ENCODE data around the gene SMARCC1. TPM values are rescaled to one million over a fixed set of nuclear protein-coding genes. Genes with fewer than 3 reads are reported as not detected.

SMARCC1 gene
- total RNA-seq, 1 donor from 2014 or later: 53.9 TPM

DNA sequence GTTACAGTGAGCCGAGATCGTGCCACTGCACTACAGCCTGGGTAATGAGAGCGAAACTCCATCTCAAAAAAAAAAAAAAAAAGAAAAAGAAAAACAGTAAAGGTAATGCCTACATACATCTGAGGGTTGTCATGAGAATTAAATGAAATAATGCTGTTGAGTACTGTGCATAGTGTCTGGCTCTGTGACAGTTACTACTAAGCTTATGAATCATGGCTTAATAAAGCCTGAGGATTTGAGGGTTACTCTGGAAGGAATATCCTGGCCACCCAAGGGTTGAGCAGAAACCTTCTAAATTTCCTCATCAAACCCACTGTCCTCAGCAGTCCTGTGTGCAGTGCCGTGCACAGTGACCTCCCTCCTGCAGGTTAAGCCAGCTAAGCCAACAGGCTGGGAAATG is 241.4 kb downstream of the SMARCC1 start:
- Histone ChIP-seq H3K27ac (no peak overlapping the region), H3K4me3 (no peak overlapping the region), H3K27me3 (ENCODE audit: low read depth) (no peaks in the 10 kb centered on the region), H3K4me1 (no peaks in the 10 kb centered on the region), H3K36me3 (no peaks in the 10 kb centered on the region), H3K9me3 (no peaks in the 10 kb centered on the region)
- intact Hi-C loops (cut with DNase I): no loop called here
- ATAC-seq (no peak), DNase-seq (no peak)
- TF ChIP-seq, protein P1, sequence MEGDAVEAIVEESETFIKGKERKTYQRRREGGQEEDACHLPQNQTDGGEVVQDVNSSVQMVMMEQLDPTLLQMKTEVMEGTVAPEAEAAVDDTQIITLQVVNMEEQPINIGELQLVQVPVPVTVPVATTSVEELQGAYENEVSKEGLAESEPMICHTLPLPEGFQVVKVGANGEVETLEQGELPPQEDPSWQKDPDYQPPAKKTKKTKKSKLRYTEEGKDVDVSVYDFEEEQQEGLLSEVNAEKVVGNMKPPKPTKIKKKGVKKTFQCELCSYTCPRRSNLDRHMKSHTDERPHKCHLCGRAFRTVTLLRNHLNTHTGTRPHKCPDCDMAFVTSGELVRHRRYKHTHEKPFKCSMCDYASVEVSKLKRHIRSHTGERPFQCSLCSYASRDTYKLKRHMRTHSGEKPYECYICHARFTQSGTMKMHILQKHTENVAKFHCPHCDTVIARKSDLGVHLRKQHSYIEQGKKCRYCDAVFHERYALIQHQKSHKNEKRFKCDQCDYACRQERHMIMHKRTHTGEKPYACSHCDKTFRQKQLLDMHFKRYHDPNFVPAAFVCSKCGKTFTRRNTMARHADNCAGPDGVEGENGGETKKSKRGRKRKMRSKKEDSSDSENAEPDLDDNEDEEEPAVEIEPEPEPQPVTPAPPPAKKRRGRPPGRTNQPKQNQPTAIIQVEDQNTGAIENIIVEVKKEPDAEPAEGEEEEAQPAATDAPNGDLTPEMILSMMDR (IDR thresholded peaks at IDR 0.05): no peak

DNA sequence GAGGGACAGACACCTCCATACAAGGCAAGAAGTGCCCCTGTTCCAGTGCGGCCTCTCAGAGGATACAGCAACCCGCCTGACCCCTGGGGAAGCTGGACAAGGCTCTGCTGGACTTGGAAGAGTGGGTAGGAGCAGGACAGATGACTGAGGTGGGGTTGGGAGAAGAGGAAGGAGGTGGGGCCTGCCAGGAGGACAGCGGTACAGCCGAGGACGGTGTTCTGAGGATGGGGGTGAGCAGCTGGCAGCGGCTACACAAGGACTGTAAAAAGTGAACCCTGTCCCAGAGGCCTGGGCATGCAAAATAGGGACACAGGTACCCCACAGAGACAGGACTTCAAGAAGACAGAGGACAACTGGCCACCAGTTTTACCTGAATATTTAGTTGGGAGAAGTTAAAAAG is 244.7 kb downstream of the SMARCC1 start:
- ATAC-seq (no peak), DNase-seq (no peak)
- H3K27ac ChIP-seq: no peak overlapping the region
- H3K27me3 ChIP-seq (ENCODE audit: low read depth): no peaks in the 10 kb centered on the region
- H3K9me3 ChIP-seq: no peaks in the 10 kb centered on the region
- TF ChIP-seq, protein P1 (IDR thresholded peaks at IDR 0.05): no peak
- intact Hi-C loops (cut with DNase I): no loop called here
- H3K36me3 ChIP-seq: no peaks in the 10 kb centered on the region
- H3K4me3 ChIP-seq: no peak overlapping the region
- no peaks in the 10 kb centered on the region for H3K4me1 ChIP-seq

DNA sequence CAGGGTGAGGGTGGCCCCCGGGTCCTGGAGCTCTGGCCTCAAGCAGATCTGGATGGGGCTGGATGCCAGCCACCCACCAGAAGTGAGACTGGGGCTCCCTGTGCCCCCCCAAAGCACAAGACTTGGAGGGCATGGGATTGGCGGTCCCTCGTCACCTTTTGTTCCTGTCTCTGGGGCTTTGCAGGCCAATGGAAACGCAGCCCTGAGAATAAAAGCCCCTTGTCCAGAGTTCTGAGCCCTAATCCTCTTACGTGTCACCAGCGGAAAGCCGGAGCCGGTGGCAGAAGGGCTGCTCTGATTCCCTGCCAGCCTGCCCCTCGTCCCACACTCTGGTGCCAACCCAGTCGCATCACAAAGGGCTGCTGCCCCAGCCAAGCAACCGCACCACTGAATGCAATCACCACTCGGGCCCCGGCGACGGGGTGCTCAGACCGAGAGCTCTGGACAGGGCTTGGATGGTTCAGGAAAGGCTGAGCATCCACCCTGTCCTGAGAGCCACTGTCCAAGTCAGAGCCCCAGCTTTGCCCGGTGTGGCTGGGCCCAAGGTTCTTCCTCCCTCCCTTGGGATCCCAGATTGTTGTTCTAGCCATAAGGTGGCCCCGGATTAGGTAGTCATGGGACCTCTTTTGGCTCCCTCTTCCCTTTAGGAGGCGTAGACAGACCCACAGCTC is 245.3 kb downstream of the SMARCC1 start:
- intact Hi-C loops (cut with DNase I): no loop called here
- TF ChIP-seq, protein P1 (IDR thresholded peaks at IDR 0.05): no peak
- DNase-seq (no peak), ATAC-seq (no peak)
- Histone ChIP-seq H3K4me1 (no peaks in the 10 kb centered on the region), H3K9me3 (no peaks in the 10 kb centered on the region), H3K27me3 (ENCODE audit: low read depth) (no peaks in the 10 kb centered on the region), H3K4me3 (no peak overlapping the region), H3K27ac (no peak overlapping the region), H3K36me3 (no peaks in the 10 kb centered on the region)

Other genes starting within 250 kb of the SMARCC1 start
- 2.3 TPM for gene CSPG5, start 203.0 kb downstream of the SMARCC1 start, total RNA-seq
- 54.6 TPM for gene DHX30, start 21.2 kb upstream of the SMARCC1 start, total RNA-seq
- 166 TPM for gene MAP4, start 234.5 kb upstream of the SMARCC1 start, total RNA-seq

Data from lower lobe of right lung (tissue), 2 donors.